Measurements from ENCODE around the gene MT1F. TPM values are rescaled to one million over a fixed set of nuclear protein-coding genes. Genes with fewer than 3 reads are reported as not detected.

Gene MT1F
- total and polyA plus RNA-seq, 2 donors from 2014 or later, result 53.3 to 312 TPM

DNA sequence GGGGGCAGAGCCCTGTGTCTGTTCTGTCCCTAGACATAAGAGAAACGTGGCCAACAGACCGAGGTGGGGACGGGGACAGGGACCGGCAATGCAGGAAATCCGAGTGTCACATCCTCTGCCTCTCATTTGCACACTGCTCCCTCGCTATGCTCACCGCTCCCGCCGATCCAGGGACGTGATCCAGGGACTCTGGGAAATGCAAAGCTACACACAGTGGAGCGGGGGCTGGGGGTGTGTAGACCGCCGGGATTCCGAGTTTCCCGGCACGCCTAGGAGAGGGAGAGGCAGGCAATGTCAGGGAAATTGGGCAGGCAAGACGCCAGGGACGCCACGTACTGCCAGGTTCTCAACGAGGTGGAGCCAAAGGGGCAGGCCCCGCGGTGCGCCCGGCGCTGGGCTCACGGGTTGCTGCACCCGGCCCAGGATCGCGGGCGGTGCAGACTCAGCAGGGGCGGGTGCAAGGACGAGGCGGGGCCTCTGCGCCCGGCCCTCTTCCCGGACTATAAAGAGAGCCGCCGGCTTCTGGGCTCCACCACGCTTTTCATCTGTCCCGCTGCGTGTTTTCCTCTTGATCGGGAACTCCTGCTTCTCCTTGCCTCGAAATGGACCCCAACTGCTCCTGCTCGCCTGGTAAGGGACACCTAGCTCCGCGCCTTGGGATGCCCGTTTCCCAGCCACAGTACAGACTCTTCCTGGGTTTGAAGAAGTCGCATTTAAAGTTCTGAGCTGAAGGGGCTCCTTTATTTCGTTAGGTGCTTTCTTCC is 24.4 kb downstream of the MT1F start, which contains the start of gene MT1X:
Gene MT1X, plus strand, starts transcription at position 532 of the 764 bp plus-strand sequence. Its CDS starts 71 bp downstream, at position 603.
- H3K4me3 ChIP-seq (ENCODE audit: low read length in 3 of 3), result peak within 1 kb of the TSS; percentile 71 to 94 (median 91)
- no peaks in the 10 kb centered on the region for H3K27me3 ChIP-seq (ENCODE audit: control insufficient read depth, insufficient read depth, low read length)
- no peak for FAIRE-seq
- peak within 1 kb of the TSS; percentile 50 to 94 (median 57) for H3K9ac ChIP-seq (ENCODE audit: low read length in 3 of 3)
- H3K36me3 ChIP-seq (ENCODE audit: control insufficient read depth in 2 of 3, insufficient read depth in 3 of 3, low read length in 3 of 3), result no peaks in the 10 kb centered on the region
- peaks cover 0 to 9% (median 5%) of the 10 kb centered on the region in 3 donors for H3K4me1 ChIP-seq (ENCODE audit: control insufficient read depth in 2 of 3, insufficient read depth in 2 of 3, low read depth in 1 of 3, low read length in 3 of 3)
- DNase-seq, result peak; percentile 87 to 98 (median 93)
- no peaks in the 10 kb centered on the region for H3K9me3 ChIP-seq (ENCODE audit: control insufficient read depth in 2 of 3, insufficient read depth in 1 of 3, low read length in 3 of 3)
- TF ChIP-seq, protein P1, sequence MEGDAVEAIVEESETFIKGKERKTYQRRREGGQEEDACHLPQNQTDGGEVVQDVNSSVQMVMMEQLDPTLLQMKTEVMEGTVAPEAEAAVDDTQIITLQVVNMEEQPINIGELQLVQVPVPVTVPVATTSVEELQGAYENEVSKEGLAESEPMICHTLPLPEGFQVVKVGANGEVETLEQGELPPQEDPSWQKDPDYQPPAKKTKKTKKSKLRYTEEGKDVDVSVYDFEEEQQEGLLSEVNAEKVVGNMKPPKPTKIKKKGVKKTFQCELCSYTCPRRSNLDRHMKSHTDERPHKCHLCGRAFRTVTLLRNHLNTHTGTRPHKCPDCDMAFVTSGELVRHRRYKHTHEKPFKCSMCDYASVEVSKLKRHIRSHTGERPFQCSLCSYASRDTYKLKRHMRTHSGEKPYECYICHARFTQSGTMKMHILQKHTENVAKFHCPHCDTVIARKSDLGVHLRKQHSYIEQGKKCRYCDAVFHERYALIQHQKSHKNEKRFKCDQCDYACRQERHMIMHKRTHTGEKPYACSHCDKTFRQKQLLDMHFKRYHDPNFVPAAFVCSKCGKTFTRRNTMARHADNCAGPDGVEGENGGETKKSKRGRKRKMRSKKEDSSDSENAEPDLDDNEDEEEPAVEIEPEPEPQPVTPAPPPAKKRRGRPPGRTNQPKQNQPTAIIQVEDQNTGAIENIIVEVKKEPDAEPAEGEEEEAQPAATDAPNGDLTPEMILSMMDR (IDR thresholded peaks at IDR 0.05; ENCODE audit: borderline replicate concordance, extremely low read depth, insufficient read depth), result no peak
- intact Hi-C loops (cut with DNase I), result loop anchor here (10.0 kb wide), 1 partner anchor 77 kb away; the partner anchor contains the start of gene MT2A
- peak within 1 kb of the TSS; percentile 39 to 71 for H3K27ac ChIP-seq (ENCODE audit: low read depth in 2 of 2, low read length in 2 of 2)

DNA sequence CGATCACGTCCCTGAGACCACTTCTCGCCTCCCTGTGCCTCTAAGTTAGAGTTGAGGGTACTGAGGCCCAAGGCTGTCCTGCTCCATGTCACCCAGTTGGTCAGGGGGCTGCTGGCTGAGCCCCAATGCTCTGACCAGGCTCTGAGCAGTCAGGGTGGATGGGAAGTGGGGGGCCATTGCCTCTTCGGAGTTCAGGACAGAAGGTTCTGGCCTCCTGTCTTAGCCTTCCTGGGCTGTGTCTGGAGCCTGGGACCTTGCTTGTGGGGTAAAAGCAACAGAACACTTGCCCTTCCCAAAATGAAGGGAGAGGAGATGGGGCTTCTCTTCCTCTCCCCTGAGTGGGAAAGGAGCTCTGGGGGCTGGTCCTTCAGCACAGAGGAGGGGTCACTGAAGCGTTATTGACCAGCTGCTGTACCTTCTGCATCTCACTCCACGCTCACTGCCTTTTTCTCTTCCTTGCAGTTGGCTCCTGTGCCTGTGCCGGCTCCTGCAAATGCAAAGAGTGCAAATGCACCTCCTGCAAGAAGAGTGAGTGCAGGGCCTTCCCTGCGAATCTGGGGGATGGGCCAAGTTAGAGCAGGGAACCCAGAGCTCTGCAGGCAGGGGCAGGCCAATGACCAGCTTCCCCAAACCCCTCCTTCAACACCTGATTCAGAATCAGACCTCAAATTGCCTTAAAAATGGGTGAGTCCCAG is 25.1 kb downstream of the MT1F start:
- TF ChIP-seq, protein P1 (IDR thresholded peaks at IDR 0.05; ENCODE audit: borderline replicate concordance, extremely low read depth, insufficient read depth), result no peak
- peak overlapping the region; percentile 71 to 94 (median 91) for H3K4me3 ChIP-seq (ENCODE audit: low read length in 3 of 3)
- no peaks in the 10 kb centered on the region for H3K27me3 ChIP-seq (ENCODE audit: control insufficient read depth, insufficient read depth, low read length)
- H3K27ac ChIP-seq (ENCODE audit: low read depth in 2 of 2, low read length in 2 of 2), result peak overlapping the region; percentile 26 to 38
- no peaks in the 10 kb centered on the region for H3K9me3 ChIP-seq (ENCODE audit: control insufficient read depth in 2 of 3, insufficient read depth in 1 of 3, low read length in 3 of 3)
- peak overlapping the region; percentile 50 to 94 (median 57) for H3K9ac ChIP-seq (ENCODE audit: low read length in 3 of 3)
- intact Hi-C loops (cut with DNase I), result loop anchor here (10.0 kb wide), 1 partner anchor 78 kb away; the partner anchor contains the start of gene MT2A
- H3K4me1 ChIP-seq (ENCODE audit: control insufficient read depth in 2 of 3, insufficient read depth in 2 of 3, low read depth in 1 of 3, low read length in 3 of 3), result peaks cover 0 to 9% (median 5%) of the 10 kb centered on the region in 3 donors
- no peaks in the 10 kb centered on the region for H3K36me3 ChIP-seq (ENCODE audit: control insufficient read depth in 2 of 3, insufficient read depth in 3 of 3, low read length in 3 of 3)
- FAIRE-seq, result no peak
- DNase-seq, result no peak

DNA sequence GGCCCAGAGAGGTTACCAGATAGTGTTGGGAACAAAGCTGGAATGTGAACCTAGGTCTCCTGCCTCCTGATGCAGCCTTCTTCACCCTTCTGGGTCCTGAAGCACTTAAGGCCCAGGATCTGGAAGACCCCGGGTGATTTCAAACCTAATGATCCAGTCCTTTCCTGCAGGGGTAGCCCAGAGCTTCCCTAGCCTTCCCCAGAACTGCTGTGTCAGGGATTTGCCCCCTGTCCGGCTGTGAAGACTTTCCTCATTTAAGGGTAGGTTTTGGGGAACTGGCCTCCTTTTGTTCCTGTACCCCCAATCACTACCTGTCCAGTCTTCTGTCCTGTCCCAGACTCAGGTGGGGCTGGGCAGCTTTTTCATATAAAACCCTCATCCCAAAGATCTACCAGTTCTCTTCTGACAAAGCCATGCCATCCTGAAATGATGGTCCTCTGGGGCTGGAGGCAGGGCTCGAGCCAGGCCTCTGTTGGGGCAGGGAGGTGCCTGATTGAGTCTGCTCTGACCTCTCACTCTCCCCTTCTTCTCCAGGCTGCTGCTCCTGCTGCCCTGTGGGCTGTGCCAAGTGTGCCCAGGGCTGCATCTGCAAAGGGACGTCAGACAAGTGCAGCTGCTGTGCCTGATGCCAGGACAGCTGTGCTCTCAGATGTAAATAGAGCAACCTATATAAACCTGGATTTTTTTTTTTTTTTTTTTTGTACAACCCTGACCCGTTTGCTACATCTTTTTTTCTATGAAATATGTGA is 25.8 kb downstream of the MT1F start:
- intact Hi-C loops (cut with DNase I), result loop anchor here (10.0 kb wide), 1 partner anchor 79 kb away; the partner anchor contains the start of gene MT2A
- H3K9ac ChIP-seq (ENCODE audit: low read length in 3 of 3), result peak overlapping the region in 2 of 3 donors; percentile 2 to 94

More for the DNA sequence above, 25.8 kb downstream of the MT1F start:
- TF ChIP-seq, protein P1 (IDR thresholded peaks at IDR 0.05; ENCODE audit: borderline replicate concordance, extremely low read depth, insufficient read depth), result no peak
- FAIRE-seq (no peak), DNase-seq (no peak)
- Histone ChIP-seq H3K4me3 (ENCODE audit: low read length in 3 of 3) (peak overlapping the region in 2 of 3 donors; percentile 91 to 94), H3K4me1 (ENCODE audit: control insufficient read depth in 2 of 3, insufficient read depth in 2 of 3, low read depth in 1 of 3, low read length in 3 of 3) (peaks cover 0 to 9% (median 5%) of the 10 kb centered on the region in 3 donors), H3K27ac (ENCODE audit: low read depth in 2 of 2, low read length in 2 of 2) (peak overlapping the region in 1 of 2 donors; percentile 38), H3K27me3 (ENCODE audit: control insufficient read depth, insufficient read depth, low read length) (no peaks in the 10 kb centered on the region), H3K36me3 (ENCODE audit: control insufficient read depth in 2 of 3, insufficient read depth in 3 of 3, low read length in 3 of 3) (no peaks in the 10 kb centered on the region), H3K9me3 (ENCODE audit: control insufficient read depth in 2 of 3, insufficient read depth in 1 of 3, low read length in 3 of 3) (no peaks in the 10 kb centered on the region)
